HG02981 (cell line): ENCODE measurements around the gene CLASP2.

Experiments
- ATAC-seq: cut with Tn5 transposase; IDR thresholded peaks from one replicate; pipeline ENCODE4 v1.9.1; 2021; ENCODE audit warnings: mild to moderate bottlenecking, moderate library complexity; ENCODE audit not compliant: unreplicated experiment

Gene CLASP2

DNA sequence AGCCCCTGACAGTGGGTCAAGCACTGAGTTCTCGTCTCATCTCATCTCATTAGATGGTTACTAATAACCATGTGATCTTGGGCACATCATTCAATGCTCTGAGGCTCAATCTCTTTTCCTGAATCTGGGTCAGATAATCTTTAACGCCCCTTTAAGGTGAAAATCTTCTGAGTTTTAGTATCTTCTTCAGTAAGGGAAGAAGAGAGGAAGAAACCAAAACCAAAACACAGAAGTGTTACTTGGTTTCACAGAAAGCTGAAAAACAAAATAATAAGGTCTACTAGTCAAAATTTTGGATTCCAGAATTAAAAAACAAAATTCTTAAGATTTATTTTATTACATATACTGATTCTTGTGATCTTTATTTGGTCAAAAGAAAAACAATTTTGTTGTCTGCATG lies 78.2 kb downstream of the CLASP2 start:
- ATAC-seq, result no peak

DNA sequence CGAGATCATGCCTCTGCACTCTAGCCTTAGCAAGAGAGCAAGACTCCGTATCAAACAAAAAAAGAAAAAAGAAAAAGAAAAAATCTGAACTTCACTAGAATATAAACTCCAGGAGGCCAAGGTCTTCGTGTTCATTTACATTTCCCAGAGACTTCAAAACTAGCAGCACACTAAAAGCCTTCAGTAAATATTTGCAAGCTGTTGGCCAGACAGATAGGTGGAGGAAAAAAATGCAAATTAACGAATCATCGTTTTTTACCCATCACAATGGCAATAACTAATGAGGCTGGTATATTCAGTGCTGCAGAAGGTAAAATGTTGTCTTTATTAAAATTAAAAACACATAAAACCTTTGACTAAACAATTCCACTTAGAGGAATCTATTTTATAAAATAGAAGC lies 80.6 kb downstream of the CLASP2 start:
- no peak for ATAC-seq

DNA sequence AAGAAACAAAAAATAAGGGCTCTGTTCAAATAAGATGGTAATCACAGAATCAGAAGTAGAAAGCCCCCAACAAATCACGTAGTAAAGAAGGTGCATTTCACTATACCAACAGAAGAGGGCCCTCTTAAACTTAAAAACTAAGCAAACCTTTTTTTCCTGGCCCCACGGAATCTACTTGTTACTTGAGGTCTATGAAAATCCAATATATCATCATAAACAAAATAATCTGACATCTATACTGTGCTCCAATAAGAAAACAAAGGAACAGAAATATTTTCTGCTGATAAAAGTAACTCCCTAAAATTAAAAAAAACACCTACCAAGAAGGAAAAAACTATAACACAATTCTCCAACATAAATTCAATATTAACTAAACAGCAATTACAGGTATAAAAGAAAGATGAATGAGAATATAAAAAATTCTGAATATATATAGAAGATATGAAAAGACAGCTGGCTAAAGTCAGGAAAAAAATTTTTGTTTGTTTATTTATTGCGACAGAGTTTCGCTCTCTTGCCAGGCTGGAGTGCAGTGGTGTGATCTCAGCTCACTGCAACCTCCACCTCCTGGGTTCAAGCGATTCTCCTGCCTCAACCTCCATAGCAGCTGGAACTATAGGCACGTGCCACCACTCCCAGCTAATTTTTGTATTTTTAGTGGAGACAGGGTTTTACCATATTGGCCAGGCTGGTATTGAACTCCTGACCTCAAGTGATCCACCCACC lies 81.8 kb downstream of the CLASP2 start:
- no peak for ATAC-seq

DNA sequence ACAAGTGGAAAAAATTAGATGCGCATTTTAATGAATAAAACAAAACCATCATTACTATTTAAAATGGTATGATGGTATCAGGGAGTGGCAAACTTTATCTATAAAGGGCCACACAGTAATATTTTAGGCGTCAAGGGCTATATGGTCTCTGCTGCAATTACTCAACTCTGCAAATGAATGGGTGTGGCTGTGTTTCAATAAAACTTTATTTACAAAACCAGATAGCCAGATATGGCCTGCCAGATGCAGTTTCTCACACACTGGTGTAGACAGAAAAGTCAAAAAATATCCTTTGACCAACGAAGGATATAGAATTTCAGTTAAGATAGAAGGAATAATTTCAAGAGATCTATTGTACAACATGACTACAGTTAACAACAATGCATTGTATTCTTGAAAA lies 83.8 kb downstream of the CLASP2 start:
- ATAC-seq, result no peak

DNA sequence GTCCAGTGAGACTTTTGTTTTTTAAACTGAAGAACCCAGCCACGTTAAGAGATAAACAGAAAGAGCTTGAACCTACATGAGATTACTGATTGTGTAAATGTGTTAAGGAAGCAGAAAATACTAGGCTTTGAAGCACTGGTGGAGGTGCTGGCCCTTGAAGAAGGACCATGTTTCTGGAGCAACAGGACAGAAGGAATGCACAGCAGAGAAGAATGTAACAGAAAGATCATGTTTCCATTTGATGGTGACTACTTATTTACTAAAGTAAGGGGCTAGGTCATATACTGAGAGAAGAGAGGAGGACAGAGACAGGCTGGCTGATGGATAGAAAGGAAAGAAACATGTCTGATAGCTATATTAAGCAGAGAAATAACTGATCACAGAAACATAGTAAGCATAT lies 88.8 kb downstream of the CLASP2 start:
- no peak for ATAC-seq

DNA sequence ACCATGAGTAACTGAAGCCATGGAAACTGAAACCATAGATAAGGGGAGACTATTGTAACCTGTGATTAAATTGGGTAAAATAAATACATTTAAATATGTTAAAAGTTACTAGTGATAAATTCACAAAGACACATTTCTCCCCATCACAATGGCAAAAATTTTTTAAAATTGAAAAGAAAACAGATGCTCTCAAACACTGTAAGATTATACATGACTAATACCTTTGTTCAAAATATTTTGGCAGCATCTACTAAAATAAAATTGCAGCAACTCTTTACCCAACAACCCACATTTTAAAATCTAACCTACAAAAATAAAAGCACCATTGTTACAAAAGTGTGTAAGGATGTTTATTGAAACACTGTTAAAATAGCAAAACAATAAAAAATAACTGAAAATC lies 93.3 kb downstream of the CLASP2 start:
- ATAC-seq, result no peak

DNA sequence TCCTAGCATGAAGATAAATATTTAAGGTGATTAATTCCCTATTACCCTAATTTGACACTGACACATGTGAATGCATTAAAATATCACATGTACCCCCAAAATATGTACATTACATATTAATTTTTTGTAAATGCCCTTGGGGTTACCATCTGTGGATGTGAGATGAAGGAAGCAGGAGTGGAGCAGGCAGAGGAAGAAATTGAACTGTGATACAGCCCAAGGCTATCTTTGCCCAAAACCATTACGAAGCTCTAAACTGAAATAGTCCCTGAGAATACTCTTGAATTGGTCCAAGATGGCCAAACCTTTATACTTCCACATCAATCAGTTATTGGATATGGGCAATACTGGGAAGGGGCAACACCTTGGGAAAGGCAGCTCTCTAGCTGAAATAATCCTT lies 105.0 kb downstream of the CLASP2 start:
- no peak for ATAC-seq

DNA sequence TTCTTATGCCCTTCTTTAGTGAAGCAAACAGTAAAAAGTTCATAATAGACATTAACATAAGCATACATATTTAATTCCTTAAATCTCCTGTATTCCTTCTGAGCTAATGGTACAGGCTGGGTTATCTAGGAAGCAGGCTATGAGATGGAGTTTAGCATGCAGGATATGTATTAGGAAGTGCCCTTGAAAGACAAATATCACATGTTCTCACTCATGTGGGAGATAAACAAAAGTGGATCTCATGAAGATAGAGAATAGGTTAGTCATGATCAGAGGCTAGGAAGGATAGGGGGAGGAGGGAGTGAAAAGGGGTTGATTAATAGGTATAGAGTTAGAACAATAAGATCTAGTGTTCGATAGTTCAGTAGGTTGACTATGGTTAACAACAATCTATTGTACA lies 105.4 kb downstream of the CLASP2 start:
- no peak for ATAC-seq

DNA sequence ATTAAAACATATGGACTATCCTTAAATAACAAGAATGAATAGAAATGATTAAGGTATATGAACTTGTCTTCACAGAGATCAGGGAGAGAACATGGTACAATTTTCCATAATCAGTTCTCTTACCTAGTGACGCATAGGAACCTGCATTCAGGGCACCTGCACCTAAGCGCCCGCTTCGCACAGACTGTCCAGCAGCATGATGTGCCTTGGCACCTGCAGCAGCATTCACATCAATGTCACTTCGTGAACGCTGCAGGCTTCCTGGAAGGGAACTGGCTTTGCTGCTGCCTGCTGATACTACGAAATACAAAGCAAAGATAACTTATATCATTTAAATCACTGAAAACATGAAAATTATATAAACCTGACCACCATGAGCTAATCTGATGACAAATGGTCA lies 115.2 kb downstream of the CLASP2 start:
- ATAC-seq, result no peak

DNA sequence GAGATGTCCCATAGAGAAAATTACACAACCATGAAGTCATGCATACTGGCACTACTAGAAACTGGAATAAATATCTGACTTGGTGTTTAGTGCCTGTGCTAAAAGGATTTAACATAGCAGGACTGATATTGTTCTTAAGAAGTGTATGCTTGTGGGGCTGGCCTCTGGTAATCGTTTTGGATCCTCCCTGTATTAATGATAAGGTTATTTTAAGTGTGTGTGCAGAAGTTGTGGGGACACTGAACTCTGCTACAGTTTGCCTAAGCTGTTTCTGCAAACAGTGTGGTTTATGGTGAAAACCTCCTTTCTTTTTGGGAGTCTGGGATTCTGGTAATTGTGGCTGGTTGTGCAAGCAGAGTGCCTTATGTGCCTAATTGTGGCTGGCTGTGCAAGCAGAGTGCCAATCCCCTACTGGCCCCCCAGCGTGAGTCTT lies 120.8 kb downstream of the CLASP2 start:
- ATAC-seq, result no peak

DNA sequence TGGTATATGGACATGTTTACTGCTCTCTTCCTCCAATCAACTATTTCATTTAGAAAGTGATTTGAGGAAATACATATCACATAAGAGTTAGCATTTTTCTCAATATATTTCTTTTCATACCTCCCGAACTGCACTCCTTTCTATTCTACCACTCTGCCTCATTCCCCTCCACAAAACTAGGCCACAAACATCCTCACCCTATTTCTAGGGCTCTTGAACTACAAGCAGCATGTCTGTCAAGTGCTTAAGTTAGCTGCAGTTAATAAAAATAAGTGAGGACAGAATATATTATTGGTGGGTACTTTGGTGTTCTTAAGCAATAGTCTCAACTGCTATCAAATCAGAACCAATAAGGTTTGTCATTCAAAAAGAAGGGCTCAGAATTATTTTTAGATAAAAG lies 125.1 kb downstream of the CLASP2 start:
- ATAC-seq, result no peak

DNA sequence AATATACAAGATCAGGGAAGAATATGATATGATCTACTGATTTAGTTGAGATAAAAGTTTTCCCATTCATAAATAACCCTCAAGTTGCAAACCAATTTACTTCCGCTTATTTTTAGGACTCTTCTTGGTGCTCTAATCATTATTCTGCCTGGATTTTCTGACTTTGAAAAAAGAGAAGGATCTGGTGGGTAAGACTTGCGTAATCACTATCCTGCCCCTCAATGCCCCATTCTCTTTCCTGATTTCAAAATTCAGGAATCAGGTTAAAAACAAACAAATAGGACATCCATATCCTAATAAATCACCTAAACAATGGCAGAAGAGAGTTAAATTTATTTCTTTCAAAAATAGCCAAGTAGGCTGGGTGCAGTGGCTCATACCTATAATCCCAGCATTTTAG lies 127.5 kb downstream of the CLASP2 start:
- ATAC-seq, result no peak

DNA sequence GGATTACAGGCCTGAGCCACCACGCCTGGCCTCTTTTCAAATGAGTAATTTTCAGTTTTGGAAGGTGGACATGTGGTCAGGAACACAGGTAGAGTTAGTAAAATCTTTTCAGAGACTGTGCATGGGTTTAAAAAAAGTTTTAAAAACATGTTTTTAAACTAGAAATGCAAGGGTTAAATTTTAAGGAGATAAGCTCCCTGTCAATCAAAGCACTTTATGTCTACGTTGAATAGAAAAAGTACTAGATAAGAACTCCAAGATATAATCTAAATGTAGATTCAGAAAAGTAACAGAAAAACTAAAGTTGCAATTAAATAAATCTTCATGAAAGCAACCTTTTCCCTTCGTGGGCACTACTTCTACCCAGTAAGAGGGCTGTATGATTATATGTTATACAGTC lies 131.7 kb downstream of the CLASP2 start:
- ATAC-seq, result no peak

DNA sequence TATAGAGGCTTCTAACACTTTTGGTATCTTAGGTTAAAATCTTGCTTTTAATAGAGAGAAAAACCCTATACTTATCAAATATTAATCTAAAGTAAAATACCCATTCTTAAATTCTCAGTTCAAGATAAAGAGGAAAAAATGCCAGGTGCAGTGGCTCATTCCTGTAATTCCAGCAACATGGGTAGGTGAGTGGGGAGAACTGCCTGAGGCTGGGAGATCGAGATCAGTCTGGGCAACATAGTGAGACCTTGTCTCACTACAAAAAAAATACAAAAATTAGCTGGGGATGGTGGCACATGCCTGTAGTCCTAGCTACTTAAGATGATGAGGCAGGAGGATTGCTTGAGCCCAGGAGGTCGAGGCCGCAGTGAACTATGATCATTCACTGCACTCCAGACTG lies 135.8 kb downstream of the CLASP2 start:
- ATAC-seq, result no peak

DNA sequence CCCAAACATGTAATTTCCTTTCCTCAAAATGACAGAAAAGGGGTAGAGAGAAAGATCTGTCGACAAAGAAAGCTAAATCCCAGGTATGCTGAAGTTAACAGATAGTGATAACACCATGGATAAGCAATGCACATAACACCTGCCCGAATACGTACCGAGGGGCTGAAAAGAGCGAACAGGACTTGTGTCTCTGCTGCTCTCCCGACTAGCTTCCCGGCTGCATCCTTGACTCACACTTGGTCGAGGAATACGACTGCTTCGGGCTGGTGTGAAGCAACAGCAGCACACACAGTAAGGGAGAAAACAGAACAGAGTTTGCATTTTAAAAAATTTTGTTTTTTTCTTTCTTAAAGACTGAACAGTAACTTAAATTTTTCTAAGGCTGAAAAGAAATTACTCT lies 136.4 kb downstream of the CLASP2 start:
- ATAC-seq, result no peak

DNA sequence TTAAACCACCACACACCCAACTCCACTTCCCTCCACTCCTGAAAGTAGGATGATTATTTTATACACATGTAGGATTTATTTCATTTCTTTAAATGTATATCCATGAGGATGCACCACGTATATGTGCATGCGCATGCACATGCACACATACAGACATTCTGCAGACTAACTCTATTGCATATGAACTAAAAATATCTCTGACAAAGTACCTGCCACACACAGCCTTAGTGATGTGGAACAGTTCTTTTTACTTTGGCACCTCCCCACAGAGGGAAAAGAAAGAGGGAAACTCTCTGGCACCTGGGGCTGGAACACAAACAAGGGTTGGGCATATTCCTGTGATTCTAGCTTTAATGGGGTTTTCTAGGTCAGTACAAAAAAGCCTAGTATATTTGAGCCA lies 138.2 kb downstream of the CLASP2 start:
- ATAC-seq, result no peak

DNA sequence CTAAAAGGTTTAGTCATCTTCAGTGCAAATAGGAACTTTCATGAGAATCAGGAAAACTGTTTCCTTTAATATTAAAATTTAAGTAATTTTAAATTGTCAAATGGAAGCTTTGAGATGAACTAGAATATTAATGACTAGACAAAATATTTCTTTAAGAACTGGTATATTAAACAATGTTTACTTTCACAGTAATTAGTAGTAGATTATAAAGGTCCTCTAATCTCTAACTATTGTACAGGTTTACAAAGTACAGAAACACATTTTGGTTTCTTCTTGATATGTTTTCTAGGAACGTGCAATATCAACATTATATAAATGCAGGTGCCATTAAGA lies 138.9 kb downstream of the CLASP2 start:
- no peak for ATAC-seq

DNA sequence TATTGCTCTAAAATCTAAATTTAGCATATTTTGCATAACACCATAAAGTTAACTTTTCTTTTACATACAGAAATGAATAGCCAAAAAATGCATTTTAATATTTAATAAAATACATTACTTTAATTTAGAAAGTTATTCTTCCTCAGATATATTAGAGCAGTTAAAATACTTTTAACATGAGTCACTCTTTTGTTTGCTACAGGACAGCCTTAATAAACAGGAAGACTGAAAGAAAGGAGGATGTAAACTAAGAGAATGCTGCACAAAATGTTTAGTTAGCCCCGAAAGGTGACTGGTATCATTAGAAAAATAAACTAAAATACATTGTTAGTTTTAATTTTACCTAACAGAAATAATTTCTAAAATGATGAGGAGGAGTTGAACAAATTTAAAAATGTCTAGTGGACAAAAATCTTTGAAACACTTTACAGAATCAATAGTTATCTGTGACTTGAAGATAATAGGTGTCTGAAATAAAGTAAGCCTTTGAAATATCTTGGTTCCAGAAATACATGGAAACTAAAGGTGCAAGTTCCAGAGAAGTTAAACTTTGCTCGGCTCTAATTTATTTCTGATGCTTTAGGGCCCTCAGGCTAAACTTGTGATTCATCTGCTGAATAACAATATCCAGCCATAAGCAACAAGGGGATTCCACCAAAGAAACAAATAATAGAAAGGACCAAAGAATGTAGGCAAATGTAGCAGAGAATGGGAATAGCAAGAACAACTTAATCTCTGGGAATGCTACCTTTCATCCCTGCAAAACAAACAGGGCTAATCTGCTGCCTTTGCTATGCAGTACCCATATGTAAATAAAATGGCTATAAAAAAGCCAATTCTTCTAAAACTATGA lies 139.5 kb downstream of the CLASP2 start:
- no peak for ATAC-seq

DNA sequence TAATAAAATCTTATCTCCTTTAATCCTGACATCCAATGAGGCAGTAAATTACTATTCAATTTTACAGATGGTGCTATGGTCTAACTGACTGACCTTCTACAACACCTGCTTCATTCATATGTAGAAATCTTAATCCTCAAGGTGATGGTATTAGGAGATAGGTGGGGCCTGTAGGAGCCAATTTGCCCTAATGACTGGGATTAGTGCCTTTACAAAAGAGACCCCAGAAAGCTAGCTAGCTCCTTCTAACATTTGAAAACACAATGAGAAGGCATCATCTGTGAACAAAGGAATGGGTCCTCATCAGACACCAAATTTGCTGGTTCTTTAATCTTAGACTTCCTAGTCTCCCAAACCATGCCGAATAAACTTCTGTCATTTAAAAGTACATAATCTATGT lies 140.5 kb downstream of the CLASP2 start:
- ATAC-seq, result no peak

DNA sequence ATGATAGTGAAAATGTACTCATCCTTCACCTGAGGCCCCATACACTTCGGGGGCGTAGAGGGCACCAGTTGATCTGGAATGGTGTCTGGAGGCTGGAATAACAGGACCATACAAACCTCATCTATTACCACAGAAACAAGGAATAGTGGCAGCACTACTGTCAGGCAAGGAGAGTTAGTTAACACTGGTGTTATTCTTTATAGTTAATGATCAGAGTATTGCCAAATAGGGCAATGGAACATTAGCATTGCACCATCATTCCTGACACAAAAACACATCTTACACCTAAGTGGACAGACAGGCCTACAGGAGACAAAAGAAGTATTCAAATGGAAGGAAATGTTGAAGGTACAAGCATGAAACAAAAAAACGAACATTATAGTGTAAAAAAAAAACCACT lies 140.9 kb downstream of the CLASP2 start:
- ATAC-seq, result no peak

DNA sequence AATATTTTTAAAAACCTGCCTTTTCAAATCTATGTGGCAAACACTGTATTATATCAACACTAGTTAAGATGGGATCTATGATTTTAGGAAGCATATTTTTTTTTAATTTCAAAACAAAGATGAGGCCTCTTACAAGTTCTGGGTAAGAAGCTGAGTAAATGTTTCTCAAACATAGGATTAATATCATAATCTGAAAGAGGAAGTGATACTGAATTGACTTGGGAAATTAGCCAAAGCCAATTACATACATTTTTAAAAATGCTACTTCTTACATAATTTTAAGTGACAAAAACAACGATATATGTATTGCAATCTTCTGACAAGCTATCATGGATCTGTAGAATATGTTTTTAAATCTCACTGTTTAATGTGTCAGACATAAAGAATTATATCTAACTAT lies 142.7 kb downstream of the CLASP2 start:
- ATAC-seq, result no peak

DNA sequence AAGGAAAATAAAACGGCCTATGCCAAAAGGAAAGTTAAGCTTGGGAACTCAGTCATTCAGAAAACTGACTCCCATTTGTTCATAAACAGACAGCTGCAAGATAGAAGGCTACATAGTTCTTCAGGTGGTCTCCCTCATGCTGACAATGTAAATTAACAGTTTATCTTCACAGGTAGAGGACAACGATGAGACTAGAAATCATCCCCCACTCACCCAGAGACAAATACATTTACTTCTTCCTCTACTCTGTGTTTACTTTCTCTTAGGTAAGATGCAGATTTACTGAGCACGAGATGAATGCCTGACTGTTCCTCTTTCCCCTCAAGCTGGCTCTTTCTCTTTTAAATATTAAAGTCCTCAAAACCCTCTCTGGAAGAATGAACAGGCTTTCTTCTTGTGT lies 160.2 kb downstream of the CLASP2 start:
- ATAC-seq, result no peak

DNA sequence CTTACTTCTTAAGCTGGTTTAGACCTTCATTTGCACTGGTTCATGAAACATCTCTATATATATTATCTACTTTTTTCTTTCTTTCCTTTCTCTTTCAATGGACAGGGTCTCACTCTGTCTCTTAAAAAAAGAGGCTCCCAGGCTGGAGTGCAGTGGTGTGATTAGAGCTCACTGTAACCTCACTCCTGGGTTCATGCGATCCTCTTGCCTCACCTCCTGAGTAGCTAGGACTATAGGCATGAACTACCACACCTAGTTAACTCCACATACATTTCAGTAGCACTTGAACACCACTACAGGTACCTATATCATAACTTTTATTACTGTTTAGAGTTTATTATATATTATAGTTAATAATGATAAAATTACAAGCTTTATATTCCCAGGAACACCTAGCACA lies 160.8 kb downstream of the CLASP2 start:
- no peak for ATAC-seq
